Posterior vena cava (tissue), 2 donors: ENCODE results near the gene BEST1. TPM values are rescaled to one million over a fixed set of nuclear protein-coding genes. Genes with fewer than 3 reads are reported as not detected.
A peak's percentile ranks its signal among the peaks of the same experiment; 100 is the strongest.

Source experiments
- DNase-seq: peaks from one replicate; pipeline ENCODE4 v3.0.0-alpha.2; 2020; ENCODE audit warnings: low spot score
- intact Hi-C, 2 donors: fragments of 100-400 bp; cut with DNase I; formaldehyde crosslinking; loops; one replicate each; pipeline versions ENCODE4 v1.14.1 to v1.14.2; 2022 to 2023
- total RNA-seq, 2 donors: library from RNA; stranded (reverse); fragmentation: NEBNext Ultra II Directional; extraction: Animal tissue kit (Norgen Biotek cat#: 25700); gene quantifications; one replicate each; pipeline ENCODE4 v1.2.1, GENCODE V29; 2021
- donor health status: DM: yes; HTN: yes; CAD: no.
- donor health status: DM: yes; HTN: yes; CAD: no.

The BEST1 gene
- total RNA-seq, 2 donors from 2014 or later, result 5.8 to 9.5 TPM

- intact Hi-C loops, result loop anchor here in 1 of 2 donors (10.0 kb wide), 1 partner anchor 162 kb away; the partner anchor contains the start of genes FEN1 and TMEM258
- DNase-seq, result peak; percentile 68
Measured at GRCh38 chr11:61957021-61957770, 7.0 kb downstream of the BEST1 start.

GRCh38 chr11:61958590-61958989, 8.4 kb downstream of the BEST1 start:
- peak; percentile 25 for DNase-seq
- intact Hi-C loops, result loop anchor here in 1 of 2 donors (10.0 kb wide), 1 partner anchor 164 kb away; the partner anchor contains the start of genes FEN1 and TMEM258

- peak; percentile 22 for DNase-seq
- intact Hi-C loops, result loop anchor here in 1 of 2 donors (10.0 kb wide), 1 partner anchor 164 kb away; the partner anchor contains the start of genes FEN1 and TMEM258
Measured at GRCh38 chr11:61959114-61959513, 9.0 kb downstream of the BEST1 start.

GRCh38 chr11:61959678-61960077, 9.5 kb downstream of the BEST1 start:
- peak; percentile 64 for DNase-seq
- intact Hi-C loops, result loop anchor here (5.0 to 10.0 kb wide), 2 partner anchors 165 to 838 kb away; partner anchors contain the start of genes FEN1 (in 1 of the 2) and TMEM258 (in 1 of the 2)

GRCh38 chr11:61960532-61960931, 10.4 kb downstream of the BEST1 start:
- DNase-seq, result peak; percentile 60
- intact Hi-C loops, result loop anchor here in 1 of 2 donors (5.0 kb wide), 1 partner anchor 837 kb away; no protein-coding TSS in a partner anchor

GRCh38 chr11:61961570-61962212, 11.5 kb downstream of the BEST1 start:
- DNase-seq, result peak; percentile 86
- intact Hi-C loops, result loop anchor here in 1 of 2 donors (5.0 kb wide), 1 partner anchor 836 kb away; no protein-coding TSS in a partner anchor

- DNase-seq, result peak; percentile 78
- intact Hi-C loops, result loop anchor here in 1 of 2 donors (5.0 kb wide), 1 partner anchor 835 kb away; no protein-coding TSS in a partner anchor
Measured at GRCh38 chr11:61962213-61963015, 12.3 kb downstream of the BEST1 start.

- intact Hi-C loops, result loop anchor here in 1 of 2 donors (5.0 kb wide), 1 partner anchor 834 kb away; no protein-coding TSS in a partner anchor
- peak; percentile 85 for DNase-seq
Measured at GRCh38 chr11:61963016-61963281, 12.8 kb downstream of the BEST1 start.

- intact Hi-C loops, result loop anchor here in 1 of 2 donors (5.0 kb wide), 1 partner anchor 834 kb away; no protein-coding TSS in a partner anchor
- peak; percentile 73 for DNase-seq
Measured at GRCh38 chr11:61963282-61964057, 13.3 kb downstream of the BEST1 start.

- intact Hi-C loops, result loop anchor here in 1 of 2 donors (5.0 kb wide), 1 partner anchor 833 kb away; no protein-coding TSS in a partner anchor
- peak; percentile 53 for DNase-seq
Measured at GRCh38 chr11:61964058-61964665, 14.0 kb downstream of the BEST1 start.

GRCh38 chr11:61964666-61965271, 14.6 kb downstream of the BEST1 start:
- DNase-seq, result peak; percentile 85
- intact Hi-C loops, result loop anchor here in 1 of 2 donors (5.0 kb wide), 1 partner anchor 833 kb away; no protein-coding TSS in a partner anchor

GRCh38 chr11:61966734-61967115, 16.6 kb downstream of the BEST1 start:
- DNase-seq, result no peak
- intact Hi-C loops, result no loop called here

- DNase-seq, result peak; percentile 98
- intact Hi-C loops, result no loop called here
Measured at GRCh38 chr11:61967116-61967923, 17.2 kb downstream of the BEST1 start, which contains the start of gene FTH1. TSS of gene FTH1 (minus strand) at chr11:61967634. CDS start at chr11:61967425, 209 bp downstream.

- intact Hi-C loops, result no loop called here
- peak; percentile 88 for DNase-seq
Measured at GRCh38 chr11:61967924-61968757, 18.0 kb downstream of the BEST1 start.

- DNase-seq, result peak; percentile 82
- intact Hi-C loops, result no loop called here
Measured at GRCh38 chr11:61968758-61969390, 18.7 kb downstream of the BEST1 start.
